Natural killer cell (primary cell): ENCODE results near the gene MAEA. TPM values are rescaled to one million over a fixed set of nuclear protein-coding genes. Genes with fewer than 3 reads are reported as not detected.

ENCODE experiments used
- ATAC-seq, 3 donors: fragments of 150-1000 bp in 2 of 3; fragments of 200-7000 bp in 1 of 3; cut with Tn5 transposase; 1 replicate in 1 of 3; 2 replicates in 2 of 3; pipeline ENCODE4 v1.10.0; 2021; ENCODE audit warnings: mild to moderate bottlenecking in 2 of 3, moderate library complexity in 2 of 3
- DNase-seq, 2 donors: peaks; one replicate each; pipeline versions ENCODE4 v3.0.0 to v3.0.0-alpha.2; 2013 to 2021; ENCODE audit warnings: mixed read lengths in 1 of 2
- H3K27ac ChIP-seq: one replicate; pipeline ENCODE4 v1.5.1; 2013; ENCODE audit warnings: mild to moderate bottlenecking, low read length
- H3K27me3 ChIP-seq: one replicate; pipeline ENCODE4 v1.6.1; 2013; ENCODE audit warnings: low read length; ENCODE audit not compliant: control insufficient read depth, insufficient read depth
- H3K36me3 ChIP-seq: one replicate; pipeline ENCODE4 v1.6.1; 2013; ENCODE audit warnings: low read length; ENCODE audit not compliant: control insufficient read depth, insufficient read depth
- H3K4me1 ChIP-seq: one replicate; pipeline ENCODE4 v1.6.1; 2013; ENCODE audit warnings: low read length; ENCODE audit not compliant: control insufficient read depth, insufficient read depth
- H3K4me3 ChIP-seq: one replicate; pipeline ENCODE4 v1.5.1; 2013; ENCODE audit warnings: low read length
- H3K9me3 ChIP-seq: one replicate; pipeline ENCODE4 v1.6.1; 2013; ENCODE audit warnings: low read length; ENCODE audit not compliant: control insufficient read depth, insufficient read depth
- H3K27ac Mint-ChIP-seq, 2 donors: one replicate each; pipeline ENCODE4 v1.8.0; 2022; ENCODE audit warnings: mild to moderate bottlenecking in 2 of 2, mixed read lengths in 2 of 2, moderate library complexity in 1 of 2
- H3K27me3 Mint-ChIP-seq, 2 donors: one replicate each; pipeline ENCODE4 v1.8.0; 2022; ENCODE audit warnings: low read depth in 2 of 2, mixed read lengths in 2 of 2
- H3K36me3 Mint-ChIP-seq: one replicate; pipeline ENCODE4 v1.8.0; 2022; ENCODE audit warnings: mixed read lengths
- H3K4me1 Mint-ChIP-seq, 2 donors: one replicate each; pipeline ENCODE4 v1.8.0; 2022; ENCODE audit warnings: mixed read lengths in 2 of 2
- H3K4me3 Mint-ChIP-seq: one replicate; pipeline ENCODE4 v1.8.0; 2022; ENCODE audit warnings: mild to moderate bottlenecking, moderate library complexity, mixed read lengths
- H3K9me3 Mint-ChIP-seq, 2 donors: one replicate each; pipeline ENCODE4 v1.8.0; 2022; ENCODE audit warnings: mixed read lengths in 2 of 2
- CTCF ChIP-seq: fragments of 200-600 bp; IDR thresholded peaks from one replicate; pipeline ENCODE4 v1.8.0; 2022; ENCODE audit warnings: antibody characterized with exemption
- WGBS: methylation state at CpG from one replicate; pipeline ENCODE4 v1.1.7; 2013; ENCODE audit warnings: missing lambda C conversion rate; ENCODE audit not compliant: insufficient coverage; 5-methylcytosine and 5-hydroxymethylcytosine counted together
- intact Hi-C: fragments of 100-400 bp; cut with micrococcal nuclease; formaldehyde crosslinking; loops from one replicate; pipeline ENCODE4 v1.14.2; 2022
- total RNA-seq, 4 donors: library from RNA; stranded (reverse); fragments of 120-200 nt in 1 of 4; gene quantifications; one replicate each; pipeline versions ENCODE4 v1.2.3 to v1.2.4, GENCODE V29; 2013 to 2022

The MAEA gene
- total RNA-seq, 3 donors from 2014 or later (not counting 1 experiment from before 2014, with no cell fraction given) = 63.5 to 89.2 (median 64.0) TPM

GRCh38 chr4:1337951-1338751, 48.5 kb downstream of the MAEA start:
- DNase-seq (no peak), ATAC-seq (no peak)
- Mint-ChIP-seq H3K36me3 (peaks cover 13% of the 10 kb centered on the region), H3K27ac (peak overlapping the region in 1 of 2 donors; percentile 72), H3K27me3 (no peaks in the 10 kb centered on the region), H3K4me3 (no peak overlapping the region), H3K4me1 (peaks cover 16 to 17% of the 10 kb centered on the region in 2 donors), H3K9me3 (peaks cover 0 to 2% of the 10 kb centered on the region in 2 donors)
- Histone ChIP-seq H3K27me3 (no peaks in the 10 kb centered on the region), H3K36me3 (peaks cover 55% of the 10 kb centered on the region), H3K27ac (no peak overlapping the region), H3K4me3 (no peak overlapping the region), H3K9me3 (no peaks in the 10 kb centered on the region), H3K4me1 (peaks cover 5% of the 10 kb centered on the region)
- WGBS = 96% methylated on average over 41 of the region's 41 CpGs
- intact Hi-C loops = no loop called here
- TF ChIP-seq CTCF = no peak

- H3K36me3 ChIP-seq = peaks cover 53% of the 10 kb centered on the region
- H3K27me3 ChIP-seq = no peaks in the 10 kb centered on the region
- no peak for TF ChIP-seq CTCF
- intact Hi-C loops = no loop called here
- peaks cover 0 to 2% of the 10 kb centered on the region in 2 donors for H3K9me3 Mint-ChIP-seq
- peaks cover 13% of the 10 kb centered on the region for H3K36me3 Mint-ChIP-seq
- no peak overlapping the region for H3K27ac Mint-ChIP-seq
- no peaks in the 10 kb centered on the region for H3K9me3 ChIP-seq
- no peak overlapping the region for H3K27ac ChIP-seq
- ATAC-seq (no peak), DNase-seq (no peak)
- peak overlapping the region; percentile 4 for H3K4me3 Mint-ChIP-seq
- peaks cover 16 to 17% of the 10 kb centered on the region in 2 donors for H3K4me1 Mint-ChIP-seq
- no peak overlapping the region for H3K4me3 ChIP-seq
- peaks cover 5% of the 10 kb centered on the region for H3K4me1 ChIP-seq
- no peaks in the 10 kb centered on the region for H3K27me3 Mint-ChIP-seq
- WGBS = 98% methylated on average over 38 of the region's 38 CpGs
Observed at GRCh38 chr4:1338752-1339414, 49.2 kb downstream of the MAEA start.

- DNase-seq (no peak), ATAC-seq (no peak)
- no peaks in the 10 kb centered on the region for H3K9me3 ChIP-seq
- peaks cover 13% of the 10 kb centered on the region for H3K36me3 Mint-ChIP-seq
- no peak overlapping the region for H3K4me3 Mint-ChIP-seq
- H3K4me1 Mint-ChIP-seq = peaks cover 15% of the 10 kb centered on the region in 2 donors
- TF ChIP-seq CTCF = no peak
- H3K27ac ChIP-seq = no peak overlapping the region
- H3K4me1 ChIP-seq = peaks cover 2% of the 10 kb centered on the region
- no peaks in the 10 kb centered on the region for H3K27me3 Mint-ChIP-seq
- H3K4me3 ChIP-seq = no peak overlapping the region
- no peaks in the 10 kb centered on the region for H3K27me3 ChIP-seq
- 97% methylated on average over 38 of the region's 38 CpGs for WGBS
- peaks cover 0 to 2% of the 10 kb centered on the region in 2 donors for H3K9me3 Mint-ChIP-seq
- H3K36me3 ChIP-seq = peaks cover 49% of the 10 kb centered on the region
- intact Hi-C loops = no loop called here
- no peak overlapping the region for H3K27ac Mint-ChIP-seq
Observed at GRCh38 chr4:1339489-1339888, 49.8 kb downstream of the MAEA start.
